HG03139 (cell line): ENCODE data around the gene PPT1.
"Not testable (repeated sequence)": the region's sequence is repeated elsewhere in the genome, so short reads cannot be mapped to it uniquely, and the experiment has no call there.

Experiments
- ATAC-seq: cut with Tn5 transposase; IDR thresholded peaks from one replicate; pipeline ENCODE4 v1.9.1; 2021; ENCODE audit not compliant: unreplicated experiment

Gene PPT1

GRCh38 chr1:40092706-40093639 lies 4.1 kb downstream of the PPT1 start:
- no peak for ATAC-seq

DNA sequence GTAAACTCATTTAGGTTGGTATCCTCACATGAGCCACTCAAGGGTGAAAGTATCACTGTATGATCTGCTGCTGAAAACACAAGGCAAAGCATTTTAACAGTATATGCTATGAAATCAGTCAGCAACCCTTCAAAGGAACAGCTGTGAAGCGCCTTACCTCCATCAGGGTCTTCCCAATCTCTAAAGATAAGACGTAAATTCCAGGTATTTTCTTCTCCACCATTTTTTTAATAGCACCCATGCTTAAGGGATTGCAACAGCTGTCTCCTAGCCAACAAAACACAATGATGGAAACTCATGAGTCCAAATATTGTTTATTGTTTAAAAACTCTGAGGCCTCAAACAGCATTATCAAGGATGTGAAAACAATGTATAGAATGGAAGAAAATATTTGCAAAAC lies 4.8 kb downstream of the PPT1 start:
- ATAC-seq = no peak

- no peak for ATAC-seq
These were observed 6.2 kb downstream of the PPT1 start for GRCh38 chr1:40090652-40091355.

DNA sequence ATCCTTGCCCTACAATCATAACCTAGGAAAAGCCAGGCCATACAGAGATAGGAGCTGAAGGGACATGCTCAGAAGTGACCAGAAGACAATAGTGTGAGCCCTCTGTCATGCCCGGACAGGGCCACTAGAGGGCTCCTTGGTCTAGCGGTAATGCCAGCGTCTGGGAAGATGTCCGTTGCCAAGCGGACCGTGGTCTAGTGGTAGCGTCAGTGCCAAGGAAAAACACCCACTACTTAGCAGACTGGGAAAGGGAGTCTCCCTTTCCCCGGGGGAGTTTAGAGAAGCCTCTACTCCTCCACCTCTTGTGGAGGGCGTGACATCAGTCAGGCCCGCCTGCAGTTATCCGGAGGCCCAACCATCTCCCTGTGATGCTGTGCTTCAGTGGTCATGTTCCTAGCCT lies 12.3 kb downstream of the PPT1 start:
- ATAC-seq = not testable (repeated sequence)

DNA sequence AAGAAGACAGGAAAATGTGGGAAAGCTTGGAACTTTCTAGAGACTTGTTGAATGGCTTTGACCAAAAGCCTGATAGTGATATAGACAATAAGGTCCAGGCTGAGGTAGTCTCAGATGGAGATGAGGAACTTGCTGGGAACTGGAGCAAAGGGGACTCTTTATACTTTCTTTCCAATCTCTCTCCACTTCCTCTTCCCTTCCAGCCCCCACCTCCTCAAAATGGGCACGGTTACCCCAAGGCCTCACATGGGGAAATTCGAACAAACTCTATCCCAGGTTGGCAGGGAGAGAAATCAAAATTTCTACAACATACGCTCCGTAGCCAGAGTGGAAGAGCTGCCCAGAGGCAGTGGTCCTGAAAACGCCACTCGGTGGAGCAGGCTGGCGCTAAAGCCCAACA lies 15.2 kb downstream of the PPT1 start:
- ATAC-seq = no peak

DNA sequence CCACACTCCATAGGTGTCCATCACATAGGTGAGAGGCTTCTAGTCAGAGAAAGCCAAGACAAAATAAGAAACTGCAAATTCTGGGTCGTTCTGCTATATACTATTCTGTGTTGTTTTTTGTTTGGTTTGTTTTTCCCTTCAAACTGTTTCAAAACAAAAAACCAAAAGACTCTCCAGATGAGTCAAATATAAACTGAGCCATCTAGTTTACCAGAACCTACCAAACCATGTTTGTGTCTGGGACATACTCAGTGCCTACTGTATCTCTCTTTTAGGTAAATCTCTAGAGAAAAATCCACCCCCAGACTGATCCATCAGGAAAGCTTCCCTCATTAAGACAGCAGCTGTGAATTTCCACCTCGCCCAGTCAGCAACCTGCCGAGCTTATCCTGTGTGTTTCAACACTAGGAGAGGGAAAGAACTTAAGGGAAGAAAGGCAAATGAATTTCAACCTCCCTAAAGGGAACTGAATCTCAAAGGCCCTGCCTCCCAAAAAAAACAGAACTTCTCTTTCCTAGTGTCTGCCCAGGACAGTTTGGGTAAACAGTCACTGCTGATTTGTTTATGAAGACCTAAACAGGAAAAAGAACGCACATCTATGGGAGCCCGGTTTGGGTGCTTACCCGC lies 17.2 kb downstream of the PPT1 start:
- no peak for ATAC-seq

DNA sequence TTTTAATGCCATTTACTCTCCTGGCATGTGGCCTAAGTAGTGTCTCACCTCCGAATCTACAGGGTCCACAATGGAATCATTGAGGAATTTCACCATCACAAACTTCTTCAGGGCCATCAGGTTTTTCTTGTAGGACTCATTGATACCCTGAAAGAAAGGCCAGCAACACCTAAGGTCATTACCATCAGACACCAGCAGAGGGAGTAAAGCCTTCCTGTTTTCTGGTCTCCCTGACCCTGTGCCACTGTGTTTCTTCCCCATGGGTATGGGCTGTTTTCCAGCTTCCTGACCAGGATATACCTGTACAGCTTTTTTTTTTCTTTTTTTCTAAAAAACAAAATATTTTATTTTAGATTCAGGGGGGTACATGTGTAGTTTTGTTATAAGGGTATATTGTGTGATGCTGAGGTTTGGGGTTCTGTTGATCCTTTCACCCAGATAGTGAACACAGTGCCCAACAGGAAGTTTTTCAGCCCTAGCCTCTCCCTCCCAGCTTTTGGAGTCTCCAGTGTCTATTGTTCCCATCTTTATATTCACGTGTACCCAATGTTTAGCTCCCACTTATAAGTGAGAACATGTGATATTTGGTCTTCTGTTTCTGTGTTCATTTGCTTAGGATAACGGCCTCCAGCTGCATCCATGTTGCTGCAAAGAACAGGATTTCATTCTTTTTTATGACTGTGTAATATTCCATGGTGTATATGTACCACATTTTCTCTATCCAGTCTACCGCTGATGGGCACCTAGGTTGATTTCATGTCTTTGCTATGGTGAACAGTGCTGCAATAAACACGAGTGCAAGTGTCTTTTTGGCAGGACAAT lies 18.3 kb downstream of the PPT1 start:
- no peak for ATAC-seq

DNA sequence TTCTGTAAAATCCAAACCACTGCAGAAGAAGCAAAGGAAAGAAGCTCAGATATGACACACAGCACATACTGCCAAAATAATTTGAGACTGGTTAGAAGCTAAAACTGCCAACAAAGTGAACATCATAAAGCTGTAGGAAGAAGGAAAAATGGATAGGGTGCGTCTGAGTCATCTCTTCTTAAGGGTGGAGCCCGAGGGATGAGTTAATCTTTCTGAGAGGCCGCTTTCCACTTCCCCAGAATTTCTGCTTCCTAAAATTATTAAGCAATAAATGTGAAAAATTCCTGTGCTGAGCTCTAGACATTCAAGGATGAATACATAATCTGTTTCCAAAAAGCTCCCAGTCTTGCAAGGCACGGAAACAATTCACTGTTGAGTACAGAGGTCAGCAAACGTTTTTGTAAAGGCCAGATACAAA lies 20.1 kb downstream of the PPT1 start:
- no peak for ATAC-seq

GRCh38 chr1:40075266-40075665 lies 21.8 kb downstream of the PPT1 start:
- ATAC-seq = no peak

- ATAC-seq = no peak
These were observed 24.0 kb downstream of the PPT1 start for GRCh38 chr1:40073062-40073461.

DNA sequence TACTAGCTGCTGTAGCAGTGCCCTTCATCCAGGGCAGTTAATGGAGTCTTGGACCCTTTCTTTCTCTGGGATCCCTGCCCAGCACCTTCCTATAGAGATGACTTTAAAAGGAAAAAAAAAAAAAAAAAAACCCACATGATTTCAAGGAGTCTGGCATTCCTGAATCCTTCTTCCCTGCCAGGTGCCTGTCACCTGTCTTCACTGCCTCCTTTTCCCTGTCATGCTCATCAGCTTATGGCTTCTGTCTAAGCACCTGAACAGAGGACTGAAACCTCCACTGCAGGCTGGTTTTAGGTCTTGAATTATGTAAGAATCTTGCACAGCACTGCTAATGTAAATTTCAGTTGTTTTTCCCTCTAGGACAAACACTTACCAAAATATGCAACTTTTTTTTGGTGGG lies 24.9 kb downstream of the PPT1 start:
- ATAC-seq = no peak

DNA sequence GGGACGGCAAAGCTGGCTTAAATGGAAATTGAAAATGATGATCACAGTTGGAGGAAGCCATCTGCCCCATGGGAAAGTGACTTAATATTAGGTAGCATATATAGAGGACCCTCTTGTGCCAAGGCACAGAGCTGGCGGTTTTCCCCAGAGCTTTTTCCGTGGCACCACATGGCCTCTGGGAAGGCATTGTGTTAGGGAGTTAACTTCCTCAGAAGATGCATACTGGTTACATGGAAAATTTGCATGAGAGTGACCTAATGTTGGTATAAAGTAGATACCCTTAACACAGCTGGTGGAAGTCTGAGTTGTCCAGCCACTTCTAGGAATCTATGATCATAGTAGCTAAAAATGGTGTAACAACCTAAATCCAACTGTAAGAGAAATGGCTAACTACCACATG lies 29.2 kb downstream of the PPT1 start:
- no peak for ATAC-seq

GRCh38 chr1:40067023-40067422 lies 30.0 kb downstream of the PPT1 start:
- no peak for ATAC-seq

DNA sequence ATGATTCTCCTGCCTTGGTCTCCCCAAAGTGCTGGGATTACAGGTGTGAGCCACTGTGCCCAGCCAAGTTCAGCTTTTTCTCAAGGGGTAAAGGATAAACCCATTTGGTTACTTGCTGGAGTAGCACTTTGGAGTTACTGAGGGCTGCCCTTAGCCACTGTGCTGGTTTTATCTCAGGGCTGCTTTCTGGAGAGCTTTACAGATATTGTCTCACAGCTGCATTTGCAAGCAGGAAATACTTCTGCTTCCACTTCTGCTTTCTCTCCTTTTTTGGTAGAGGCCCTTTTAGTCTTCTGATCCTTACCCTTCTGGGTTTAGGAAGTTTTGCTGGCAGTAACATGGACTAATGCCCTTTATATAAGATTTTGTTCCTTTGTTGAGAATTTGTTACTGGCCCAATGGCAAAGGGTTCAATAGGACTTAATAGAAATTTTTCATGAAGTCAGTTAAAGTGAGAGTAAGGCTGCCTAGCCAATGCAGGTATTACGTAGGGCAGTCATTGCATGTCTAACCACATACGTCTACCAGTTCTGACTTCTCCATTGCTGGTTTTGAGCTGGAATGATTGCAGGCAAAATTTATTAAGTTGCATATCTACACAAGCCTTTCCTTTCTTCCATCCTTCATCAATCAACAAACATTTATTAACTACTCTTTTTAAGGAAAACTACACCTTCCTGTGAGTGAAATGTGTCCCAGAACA lies 32.1 kb downstream of the PPT1 start:
- peak; percentile 76 for ATAC-seq

- ATAC-seq = no peak
These were observed 36.9 kb downstream of the PPT1 start for GRCh38 chr1:40059960-40060750.

DNA sequence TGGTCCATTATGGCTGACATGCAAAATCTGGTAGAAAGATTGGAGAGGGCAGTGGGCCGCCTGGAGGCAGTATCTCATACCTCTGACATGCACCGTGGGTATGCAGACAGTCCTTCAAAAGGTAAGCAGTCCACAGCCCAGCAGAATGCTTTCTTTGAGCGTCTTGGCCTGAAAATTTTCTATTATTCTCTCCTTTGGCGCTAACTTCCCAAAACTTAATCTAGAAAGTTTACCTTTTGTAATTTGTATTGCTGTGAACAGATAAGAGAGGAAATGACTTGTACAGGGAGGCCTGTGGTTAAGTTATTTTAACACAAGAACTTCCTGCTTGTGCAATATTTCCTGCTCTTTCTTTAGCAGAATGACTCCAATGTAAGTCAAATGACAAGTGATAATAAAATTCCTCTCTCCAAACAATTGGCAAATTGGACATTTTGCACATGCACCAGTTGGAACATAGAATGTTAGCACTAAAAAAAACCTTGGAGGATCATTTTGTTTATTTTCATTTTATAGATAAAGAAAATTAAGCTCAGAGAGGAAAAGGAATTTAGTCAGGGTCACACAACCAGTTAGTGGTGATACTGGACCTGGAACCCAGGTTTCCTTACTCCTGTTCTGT lies 37.6 kb downstream of the PPT1 start:
- no peak for ATAC-seq

DNA sequence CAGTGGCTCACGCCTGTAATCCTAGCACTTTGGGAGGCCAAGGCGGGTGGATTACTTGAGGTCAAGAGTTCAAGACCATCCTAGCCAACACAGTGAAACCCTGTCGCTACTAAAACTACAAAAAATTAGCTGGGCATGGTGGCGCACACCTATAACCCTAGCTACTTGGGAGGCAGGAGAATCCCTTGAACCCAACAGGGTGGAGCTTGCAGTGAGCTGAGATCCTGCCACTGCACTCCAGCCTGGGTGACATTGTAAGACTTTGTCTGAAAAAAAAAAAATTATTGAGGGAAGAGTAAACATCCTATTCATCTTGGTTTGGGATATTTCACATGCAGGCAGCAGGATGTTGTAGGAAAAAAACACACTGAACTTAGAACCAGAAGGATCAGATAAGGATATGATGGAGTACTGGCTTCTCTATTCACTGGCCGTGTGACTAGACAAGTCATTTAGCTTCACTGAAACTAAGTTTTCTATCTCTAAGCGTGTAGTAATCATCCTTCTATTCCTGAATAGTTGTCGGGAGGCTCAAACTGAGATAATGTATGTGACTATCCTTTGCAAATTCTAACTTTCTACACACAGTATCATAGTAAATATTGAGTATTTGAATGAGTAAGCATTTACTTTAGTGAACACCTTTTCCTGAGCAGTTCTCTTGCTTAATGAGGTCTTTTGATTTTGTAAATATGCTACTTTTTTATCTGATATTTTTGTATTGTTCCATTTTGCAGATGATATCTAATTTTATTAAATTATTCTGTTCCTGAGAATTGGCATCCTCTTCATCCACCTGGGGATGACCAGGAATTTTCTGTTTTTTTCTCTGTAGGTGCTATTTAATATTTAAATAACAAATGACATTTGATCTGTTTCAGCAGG lies 38.4 kb downstream of the PPT1 start:
- no peak for ATAC-seq

- ATAC-seq = no peak
These were observed 39.0 kb downstream of the PPT1 start for GRCh38 chr1:40058097-40058452.
